OCI-LY7 (cell line): ENCODE results near the gene TEX22.

Experiments
- CTCF ChIP-seq: fragments of 200-600 bp; sonication (generic); conservative IDR thresholded peaks from 2 replicates; pipeline ENCODE4 v1.5.1; 2014; ENCODE audit warnings: mild to moderate bottlenecking, antibody characterized with exemption, low read length, moderate library complexity, mixed read lengths
- EZH2phosphoT487 ChIP-seq: fragments of 200-600 bp; sonication (generic); IDR thresholded peaks from 2 replicates; pipeline ENCODE4 v1.6.1; 2018; ENCODE audit warnings: low read depth, borderline replicate concordance, mild to moderate bottlenecking, mixed run types, antibody characterized with exemption, low read length, moderate library complexity, mixed read lengths

GRCh38 chr14:105387530-105387922 lies 10.8 kb upstream of the TEX22 start:
- no peak for TF ChIP-seq CTCF
- no peak for TF ChIP-seq EZH2phosphoT487
